GM18517 (cell line): Measurements from ENCODE around the gene NKX2-1.

Experiments used
- ATAC-seq: cut with Tn5 transposase; IDR thresholded peaks from one replicate; pipeline ENCODE4 v1.9.1; 2021; ENCODE audit warnings: mild to moderate bottlenecking, moderate library complexity; ENCODE audit not compliant: unreplicated experiment

NKX2-1 gene

DNA sequence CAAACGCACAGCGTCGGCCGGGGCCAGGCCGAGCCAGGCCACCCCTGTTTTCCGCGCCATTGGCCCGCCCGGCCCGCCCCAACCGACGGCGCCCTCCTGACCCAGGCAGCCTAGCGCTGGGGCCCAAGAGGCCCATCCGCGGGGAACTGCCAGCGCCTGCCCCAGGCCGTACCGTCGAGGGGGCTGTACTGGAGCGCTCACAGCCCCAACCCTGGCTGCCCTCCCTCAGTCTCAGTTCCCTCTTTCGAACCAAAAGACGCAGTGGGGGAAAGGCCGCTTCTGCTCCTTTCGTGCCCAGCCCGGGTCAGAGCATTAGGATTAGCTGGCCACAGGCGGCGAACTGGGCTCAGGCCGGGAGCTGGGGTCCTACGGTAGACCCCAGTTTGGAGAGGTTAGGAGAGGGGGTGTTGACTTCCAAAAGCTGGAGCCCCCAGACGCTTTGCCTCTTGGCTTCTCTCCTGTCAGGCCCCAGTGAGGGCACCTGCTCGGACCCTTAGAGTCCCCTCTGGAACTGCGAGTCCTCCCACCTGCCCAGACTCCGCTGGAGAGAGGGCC, 1.9 kb downstream of the NKX2-1 start:
- ATAC-seq, result no peak

DNA sequence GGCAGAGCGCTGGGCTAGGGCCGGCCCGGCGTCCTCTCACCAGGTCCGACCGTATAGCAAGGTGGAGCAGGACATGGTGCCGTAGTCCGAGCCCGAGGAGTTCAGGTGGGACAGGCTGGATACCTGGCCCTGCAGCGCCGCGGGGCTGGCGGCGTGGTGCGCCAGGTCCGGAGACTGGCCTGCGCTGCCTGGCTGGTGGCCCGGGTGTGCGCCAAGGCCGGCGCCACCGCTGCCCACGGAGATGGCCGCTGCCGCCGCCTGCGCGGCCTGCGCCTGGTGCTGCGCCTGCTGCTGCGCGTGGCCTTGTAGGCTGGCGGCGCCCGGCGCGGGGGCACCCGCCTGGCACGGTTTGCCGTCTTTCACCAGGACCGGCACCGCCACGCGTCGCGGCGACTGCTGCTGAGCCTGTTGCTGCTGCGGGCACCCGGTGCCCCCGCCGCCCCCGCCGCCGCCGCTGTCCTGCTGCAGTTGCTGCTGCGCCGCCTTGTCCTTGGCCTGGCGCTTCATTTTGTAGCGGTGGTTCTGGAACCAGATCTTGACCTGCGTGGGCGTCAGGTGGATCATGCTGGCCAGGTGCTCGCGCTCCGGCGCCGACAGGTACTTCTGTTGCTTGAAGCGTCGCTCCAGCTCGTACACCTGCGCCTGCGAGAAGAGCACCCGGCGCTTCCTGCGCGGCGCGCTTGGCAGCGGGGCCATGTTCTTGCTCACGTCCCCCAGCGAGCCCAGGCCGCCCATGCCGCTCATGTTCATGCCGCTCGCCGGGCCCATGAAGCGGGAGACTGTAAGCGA, 2.6 kb downstream of the NKX2-1 start:
- ATAC-seq, result no peak

DNA sequence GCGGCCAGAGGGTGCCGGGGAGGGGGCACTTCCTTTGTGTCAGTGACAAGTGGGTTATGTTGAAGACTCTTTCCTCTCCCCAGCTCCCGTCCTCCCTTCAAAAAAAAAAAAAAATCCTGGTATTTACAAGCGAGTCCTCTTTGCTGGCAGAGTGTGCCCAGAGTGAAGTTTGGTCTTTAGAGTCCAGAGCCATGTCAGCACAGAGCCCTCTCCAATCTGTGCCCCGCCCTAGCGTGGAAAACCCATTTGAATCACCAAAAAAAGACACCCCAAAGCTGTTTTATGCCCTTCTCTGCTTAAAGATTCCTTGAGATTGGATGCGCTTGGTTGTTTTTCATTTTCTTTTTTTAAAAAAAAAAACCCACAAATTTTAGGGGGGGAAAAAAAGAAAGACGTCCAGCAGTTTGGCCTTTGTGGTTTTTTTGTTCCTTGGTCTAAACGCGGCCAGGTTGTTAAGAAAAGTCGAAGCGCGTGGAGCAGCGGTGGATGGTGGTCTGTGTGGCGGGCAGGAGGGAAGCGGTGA, 3.3 kb downstream of the NKX2-1 start:
- no peak for ATAC-seq

DNA sequence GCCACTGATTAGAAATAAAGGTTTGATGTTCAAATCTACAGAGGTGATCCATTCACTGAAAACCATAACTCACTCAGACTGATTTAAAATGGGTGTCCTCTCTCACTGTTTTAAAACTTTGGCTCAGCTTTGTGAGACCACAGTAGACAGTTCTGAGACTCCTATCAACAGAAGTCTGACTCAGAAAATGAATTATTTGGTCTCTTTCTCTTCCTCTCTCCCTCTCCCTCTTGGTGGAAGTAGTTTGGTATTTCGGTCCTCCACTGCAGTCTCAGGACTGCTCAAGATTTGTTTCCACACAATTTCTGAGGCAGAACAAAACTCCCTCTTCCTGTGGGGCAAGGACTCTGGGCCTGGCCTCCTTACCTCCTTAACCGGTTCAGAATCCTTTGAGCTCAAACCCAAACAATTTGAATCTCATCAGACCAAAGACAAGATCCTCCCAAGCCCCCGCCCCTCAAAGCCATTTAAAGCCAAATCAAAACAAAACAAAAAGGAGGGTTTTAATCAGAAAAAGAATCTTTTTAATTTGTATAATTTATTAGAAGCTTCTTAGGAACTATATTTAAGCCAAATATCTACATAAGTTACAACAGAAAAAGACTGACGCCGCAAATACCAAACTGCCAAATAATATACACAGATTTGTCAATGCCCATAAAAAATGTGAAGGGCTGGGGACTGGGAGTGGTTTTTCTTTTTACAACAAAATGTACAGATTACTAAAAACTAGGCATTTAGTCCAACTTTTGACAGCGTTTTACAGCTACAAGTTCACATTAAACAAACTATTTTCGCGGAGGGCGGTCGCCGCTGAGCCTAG, 3.9 kb downstream of the NKX2-1 start:
- ATAC-seq, result no peak

DNA sequence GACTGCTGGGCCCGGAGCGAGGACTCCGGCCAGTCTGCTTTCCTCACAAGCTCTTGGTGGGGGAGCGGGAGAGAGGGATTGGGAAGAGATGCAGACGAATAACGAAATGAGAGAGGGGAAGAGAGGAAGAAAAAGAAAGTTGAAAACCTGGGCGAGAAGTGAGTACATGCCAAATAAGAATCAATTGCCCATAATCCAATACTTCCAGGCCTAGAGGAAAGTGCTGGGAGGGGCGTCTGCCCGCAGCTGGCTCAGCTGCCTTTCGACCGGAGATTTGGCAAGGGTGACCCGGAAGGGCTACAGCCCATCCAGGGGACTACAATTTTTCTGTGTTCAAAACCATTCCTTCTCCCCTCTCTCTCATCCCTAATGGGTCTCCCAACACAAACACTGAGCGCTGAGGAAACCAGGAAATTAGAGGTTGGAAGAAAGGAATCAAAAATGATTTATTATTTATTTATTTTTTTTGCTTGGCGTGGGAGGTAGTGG, 4.9 kb downstream of the NKX2-1 start:
- no peak for ATAC-seq

DNA sequence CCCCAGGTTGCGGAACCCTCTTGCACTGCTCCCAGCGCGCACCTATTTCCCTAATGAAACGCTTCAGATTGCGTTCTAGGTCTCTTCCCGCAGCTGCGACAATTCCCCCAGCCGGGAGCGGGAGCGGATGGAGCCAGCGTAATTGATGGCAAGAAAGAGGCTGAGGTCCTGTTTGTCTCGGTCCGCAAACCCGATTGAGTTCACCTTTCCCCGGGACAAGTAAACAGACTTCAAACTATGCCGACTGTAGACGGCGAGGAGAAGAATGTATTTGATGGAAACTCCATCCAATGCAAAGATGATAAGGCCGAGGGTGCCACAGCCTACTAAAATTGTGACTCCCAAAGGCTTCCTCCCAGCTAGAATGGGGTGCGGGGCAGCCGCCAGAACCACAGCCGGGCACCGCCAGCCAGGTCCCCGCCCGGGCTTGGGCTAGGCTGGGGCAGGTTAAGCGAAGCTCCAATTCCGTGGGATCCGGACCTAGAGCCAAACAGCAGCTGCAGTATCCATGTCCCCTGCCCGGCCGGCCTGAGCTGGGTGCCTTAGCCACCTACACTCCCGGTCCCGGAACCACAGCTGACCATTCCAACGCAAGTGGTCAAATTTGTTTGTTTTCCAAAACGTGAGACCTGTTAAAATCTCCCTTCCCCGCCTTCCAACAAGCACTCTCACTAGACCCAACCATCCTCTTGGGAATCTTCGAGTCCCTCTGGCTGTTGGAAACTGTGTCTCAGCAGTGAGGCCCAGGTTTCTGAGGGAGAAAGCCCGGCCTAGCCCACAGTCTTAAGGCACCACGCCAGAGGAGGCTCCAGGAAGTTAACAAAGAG, 5.5 kb downstream of the NKX2-1 start:
- no peak for ATAC-seq

DNA sequence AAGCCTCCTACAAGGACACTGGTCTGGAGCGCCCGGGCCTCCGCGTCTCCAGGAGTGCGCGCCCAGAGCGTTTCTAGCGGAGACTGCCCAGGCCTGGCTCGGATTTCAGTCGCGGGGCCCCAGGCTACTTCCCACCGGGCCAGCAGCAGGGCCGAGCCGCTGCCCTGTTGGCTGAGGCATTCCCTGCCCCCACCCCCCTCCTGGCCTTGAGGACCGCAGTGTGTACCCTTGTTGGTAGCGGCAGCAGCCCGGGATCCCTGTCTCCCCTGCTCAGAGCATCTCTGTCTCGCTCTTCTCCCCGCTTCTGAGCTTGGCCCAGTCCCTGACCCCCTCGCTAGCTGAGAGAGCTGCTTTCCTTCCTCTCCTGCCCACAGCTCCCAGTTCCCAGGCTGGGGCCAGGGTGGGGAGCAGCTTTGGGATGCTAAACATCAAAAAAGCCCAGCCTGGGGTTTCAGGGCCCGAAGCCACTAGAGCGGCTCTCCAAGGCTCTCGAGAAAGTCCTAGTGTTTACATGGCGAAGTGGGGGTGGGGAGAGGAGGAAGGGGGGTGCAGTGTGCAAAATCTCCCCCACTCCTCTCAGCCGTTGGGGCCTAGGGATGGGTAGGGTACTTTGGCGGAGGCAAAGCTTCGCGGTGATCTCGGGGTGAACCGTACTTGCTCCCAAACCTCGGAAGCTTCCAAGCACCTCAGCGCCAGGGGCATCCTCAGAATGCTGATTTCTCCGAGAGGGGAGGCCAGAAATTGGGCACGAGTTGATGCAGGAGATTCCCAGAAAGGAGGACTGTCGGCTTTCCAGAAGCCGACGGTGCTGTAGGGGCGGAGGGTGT, 6.4 kb downstream of the NKX2-1 start:
- ATAC-seq, result no peak

DNA sequence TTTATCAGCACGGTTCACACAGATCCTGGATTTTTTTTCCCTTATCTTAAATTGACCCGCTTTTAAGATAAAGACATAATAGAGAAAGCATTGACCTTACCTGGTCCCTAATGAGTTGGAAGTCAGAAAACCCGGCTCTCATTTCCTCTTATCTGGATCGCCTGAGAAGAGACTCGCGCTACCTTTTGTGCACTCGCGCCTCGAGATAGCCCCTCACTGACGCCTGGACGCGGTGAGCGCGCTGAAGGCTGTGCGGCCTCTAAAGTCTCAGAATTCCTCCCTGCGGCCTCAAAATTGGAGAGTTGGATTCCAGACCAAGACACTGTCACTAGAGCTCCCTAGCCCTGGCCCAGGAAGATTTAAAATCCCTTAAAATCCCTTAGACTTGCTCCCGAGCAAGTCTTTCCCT, 7.0 kb downstream of the NKX2-1 start:
- no peak for ATAC-seq

DNA sequence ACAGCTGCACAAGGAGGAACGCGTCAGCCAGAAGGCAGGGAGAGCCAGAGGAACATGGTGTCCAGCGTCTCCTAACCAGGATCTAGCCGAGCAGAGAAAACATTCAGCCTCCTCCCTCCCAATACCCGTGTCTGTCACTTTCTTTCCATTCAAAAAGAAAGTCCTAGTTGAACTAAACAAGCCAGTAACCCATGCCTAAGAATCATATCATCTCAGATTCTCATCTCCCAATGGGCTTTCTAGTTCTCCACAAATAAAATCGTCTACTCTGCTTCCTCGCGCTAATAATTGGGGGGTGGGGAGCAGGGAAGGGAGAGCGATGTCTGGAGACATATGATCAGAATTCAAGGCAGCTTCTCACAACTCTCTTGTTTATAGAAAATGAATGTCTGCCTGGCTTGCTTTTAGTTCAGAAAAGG, 7.4 kb downstream of the NKX2-1 start:
- no peak for ATAC-seq

DNA sequence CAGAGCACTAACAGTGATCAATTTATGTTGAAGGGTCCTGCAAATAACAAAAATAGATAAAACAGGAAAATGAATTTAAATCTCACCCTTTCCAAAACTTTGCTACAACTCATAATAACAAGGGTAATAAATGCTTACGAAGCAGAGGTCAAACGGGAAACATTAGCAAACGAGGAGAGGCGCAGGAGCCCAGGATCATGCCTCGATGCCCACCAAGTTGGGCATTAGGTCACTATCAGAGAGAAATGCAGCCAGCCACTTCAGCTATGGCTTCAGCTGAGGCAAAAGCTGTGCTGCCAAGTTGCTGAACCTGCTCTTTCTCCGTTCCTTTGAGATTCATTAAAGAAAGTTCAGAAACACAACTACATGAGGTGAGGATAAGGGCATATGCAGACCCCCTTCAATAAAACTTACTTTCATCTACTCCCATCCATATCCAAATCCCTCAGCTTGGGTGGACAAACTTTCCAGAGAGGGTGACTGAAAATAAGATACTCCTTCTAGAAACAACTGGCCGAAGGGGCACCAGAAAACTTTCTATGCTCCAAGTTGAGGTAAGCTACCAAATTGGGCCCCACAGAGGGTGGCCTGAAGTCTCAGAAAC, 7.9 kb downstream of the NKX2-1 start:
- ATAC-seq, result no peak

DNA sequence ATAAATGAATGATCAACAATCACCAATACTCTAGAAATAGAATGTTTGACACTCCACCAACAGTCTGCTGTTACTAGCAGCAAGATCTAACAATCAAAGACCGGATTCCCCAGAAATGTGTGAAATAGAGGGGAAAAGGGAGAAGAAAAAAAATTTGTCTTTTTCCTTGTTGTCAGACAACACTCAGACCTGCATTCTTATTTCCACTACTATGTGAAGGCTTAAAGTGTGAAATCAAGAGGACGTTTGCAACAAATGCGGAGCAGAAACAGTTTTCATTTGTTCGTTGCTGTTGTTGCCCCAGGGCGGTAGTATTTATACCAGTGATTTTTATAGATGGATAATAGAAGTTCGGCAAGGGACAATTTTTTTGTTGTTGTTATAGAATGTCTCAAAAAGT, 9.2 kb downstream of the NKX2-1 start:
- no peak for ATAC-seq

DNA sequence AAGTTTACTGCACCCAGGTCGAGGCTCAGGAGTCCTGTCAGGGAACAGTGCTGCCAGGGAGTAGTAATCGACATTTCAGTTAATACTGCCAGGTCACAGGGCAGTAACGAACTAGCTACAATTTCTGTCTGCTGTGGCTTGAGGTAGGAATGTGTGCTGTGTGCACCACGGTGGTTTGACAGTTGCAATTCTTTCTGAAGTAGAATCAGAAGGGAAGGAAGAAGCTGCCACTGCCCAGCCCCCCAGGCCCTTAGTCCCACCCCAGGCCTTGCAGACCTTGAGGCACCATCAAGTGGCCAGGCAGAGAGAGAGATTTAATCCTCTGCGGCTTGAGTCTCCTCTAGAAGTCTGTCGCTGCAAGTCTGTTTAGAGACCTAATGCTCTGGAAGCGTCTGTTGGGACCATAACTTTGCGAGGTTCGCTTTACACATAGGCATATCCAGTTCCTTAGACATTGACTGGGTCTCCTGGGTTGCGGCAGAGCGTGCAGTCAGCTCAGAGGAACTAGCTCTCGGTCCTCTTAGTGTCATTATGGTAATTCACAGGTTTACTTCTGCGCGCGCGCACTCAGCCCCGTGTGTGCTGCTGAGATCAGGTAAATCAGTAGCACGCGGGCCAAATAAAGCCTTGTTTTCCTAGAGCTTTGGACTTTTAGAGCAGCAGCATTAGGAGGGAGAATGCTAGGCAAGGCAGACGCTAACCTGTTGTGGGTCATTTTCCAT, 9.8 kb downstream of the NKX2-1 start:
- no peak for ATAC-seq

DNA sequence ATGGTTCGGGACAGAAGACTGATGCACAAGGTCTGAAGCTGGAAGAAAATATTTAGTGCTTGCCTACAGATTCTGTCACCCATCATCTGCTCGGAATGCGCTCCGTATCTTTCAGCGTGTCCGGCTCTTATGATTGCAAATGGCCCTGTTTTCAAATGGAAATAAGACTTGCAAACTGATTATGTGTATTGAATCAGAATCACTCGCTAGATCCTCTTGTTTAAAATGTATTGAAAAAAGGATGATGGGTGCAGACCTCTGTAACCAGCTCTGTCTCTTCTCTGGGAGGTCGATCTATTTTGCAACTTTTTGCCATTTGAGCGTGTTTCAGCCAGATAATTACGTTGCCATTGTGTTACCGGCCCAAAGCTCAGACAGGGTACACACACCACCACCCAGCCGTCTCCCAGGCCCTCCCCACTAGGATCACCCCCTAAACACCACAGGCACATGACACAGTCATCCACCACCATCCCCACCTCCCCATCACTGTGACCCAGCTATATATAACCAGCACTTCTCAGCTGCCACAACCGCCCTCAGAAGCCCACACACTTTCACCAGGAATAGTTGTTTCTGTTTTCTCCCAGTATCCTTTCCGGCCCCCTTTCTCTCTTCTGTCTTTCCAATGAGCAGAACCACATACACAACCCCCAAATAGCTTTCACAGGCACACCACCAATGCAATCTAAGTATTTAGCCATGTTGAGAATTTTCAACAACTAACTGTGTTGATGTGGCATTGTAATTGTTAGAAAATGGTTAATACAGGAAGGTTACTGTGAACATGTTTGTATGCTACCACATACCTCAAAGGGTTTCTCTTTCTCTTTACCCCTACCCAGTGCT, 10.7 kb downstream of the NKX2-1 start:
- ATAC-seq, result no peak

DNA sequence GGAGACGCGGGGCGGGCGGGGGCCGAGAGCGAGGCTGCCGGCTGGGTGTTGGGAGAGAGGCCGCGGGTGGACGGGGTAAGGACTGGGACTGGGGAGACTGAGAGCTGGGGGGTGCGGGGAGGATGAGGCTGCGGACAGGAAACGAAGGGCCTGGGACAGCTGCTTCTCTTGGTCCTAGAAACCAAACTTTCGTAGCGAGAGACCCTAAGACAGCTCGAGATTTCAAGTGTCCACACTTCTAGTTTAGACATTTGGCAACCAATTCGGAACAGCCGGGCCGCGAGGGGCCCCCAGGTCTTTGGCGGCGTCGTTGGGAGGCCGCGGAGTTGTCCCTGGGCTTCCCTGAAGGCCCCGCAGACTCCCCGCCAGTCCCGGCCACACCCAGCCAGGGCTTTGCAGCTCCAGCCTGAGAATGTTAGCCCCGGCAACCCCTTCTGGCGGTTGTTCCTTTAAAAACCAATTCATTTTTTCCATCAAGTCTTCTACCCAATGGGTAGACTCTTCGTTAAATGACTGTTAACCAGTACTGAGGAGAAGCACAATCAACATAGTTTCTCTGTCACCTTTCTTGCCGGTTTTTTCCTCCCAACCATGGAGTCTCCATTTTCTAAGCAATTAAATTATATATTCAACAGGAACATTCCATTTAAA, 11.5 kb downstream of the NKX2-1 start:
- no peak for ATAC-seq

DNA sequence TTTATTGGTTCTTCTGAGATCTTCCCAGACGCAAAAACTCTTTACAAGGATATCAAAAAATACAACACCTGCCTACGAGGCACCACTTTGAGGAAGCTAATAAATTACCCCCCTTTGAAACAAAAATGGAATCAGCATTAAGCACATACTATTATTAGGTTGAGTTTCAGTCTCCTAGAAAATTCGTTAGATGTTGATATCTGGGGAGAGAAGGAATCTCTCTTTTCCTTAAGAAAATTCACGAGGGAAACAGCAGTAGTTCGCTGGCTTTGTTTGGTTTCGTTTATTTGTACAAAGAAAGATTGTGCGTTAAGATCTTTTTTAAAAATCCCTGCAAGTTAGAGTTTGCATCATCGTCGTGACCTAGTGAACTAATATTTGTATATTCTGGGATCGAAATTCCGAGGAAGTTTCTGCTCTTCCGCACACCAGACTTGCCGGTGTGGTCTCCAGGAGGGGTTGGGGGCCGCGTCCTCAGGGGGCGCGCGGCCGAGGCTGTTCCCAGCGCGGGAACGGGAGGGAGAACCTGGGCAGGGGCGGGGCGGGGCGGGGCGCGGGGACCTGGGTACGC, 12.1 kb downstream of the NKX2-1 start:
- ATAC-seq, result no peak

DNA sequence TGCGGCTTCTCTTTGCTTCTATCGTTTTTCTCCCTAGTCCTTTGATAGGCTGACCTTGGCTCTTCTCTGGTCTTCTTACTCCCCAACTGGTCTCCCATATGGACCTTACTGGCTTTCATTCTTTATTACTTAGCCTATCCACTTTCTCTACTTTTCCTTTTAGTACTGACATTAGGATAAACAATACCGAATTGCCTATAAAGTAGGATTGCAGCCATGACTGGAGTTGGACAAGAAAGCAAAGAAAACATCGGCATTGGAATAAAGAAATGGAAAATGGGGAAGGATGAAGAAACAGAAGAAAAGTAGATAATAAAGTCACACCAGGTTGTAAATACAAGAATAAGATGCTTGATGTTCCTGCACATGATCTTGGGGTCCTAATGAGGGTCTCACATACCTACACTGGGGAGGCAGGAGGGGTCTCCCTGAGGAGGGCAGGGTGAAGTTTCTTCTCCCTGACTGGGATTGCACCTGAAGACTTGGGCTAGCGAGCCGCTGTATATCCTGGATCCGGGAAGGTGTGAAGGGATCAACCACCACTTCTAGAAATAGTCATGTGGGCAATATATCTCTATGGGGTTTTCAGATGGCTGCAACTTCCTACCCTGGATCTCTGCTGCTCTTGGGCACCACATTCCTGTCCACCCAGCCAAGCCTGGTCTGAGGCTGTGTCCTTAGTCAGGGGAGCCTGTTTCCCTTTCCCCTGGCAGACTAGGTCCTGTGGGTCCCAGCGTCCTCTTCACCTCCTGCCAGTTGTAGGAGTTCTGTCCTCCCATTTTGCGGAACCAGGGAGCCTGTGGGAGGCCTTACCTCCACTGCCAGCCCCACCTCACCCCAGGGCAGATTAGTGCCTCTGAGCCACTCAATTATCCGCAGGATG, 13.1 kb downstream of the NKX2-1 start:
- ATAC-seq, result no peak
